Stimulated activated naive CD4-positive, alpha-beta T cell (primary cell): ENCODE measurements around the gene NBAS.
"Not testable (repeated sequence)": the region's sequence is repeated elsewhere in the genome, so short reads cannot be mapped to it uniquely, and the experiment has no call there.

Experiments
- DNase-seq, 6 experiments: peaks; one replicate each; lab custom pipeline; 2025; lab: John Stamatoyannopoulos, UW

NBAS gene

GRCh38 chr2:15359716-15360531 lies 201.2 kb downstream of the NBAS start:
- no peak for DNase-seq

GRCh38 chr2:15357922-15358321 lies 203.2 kb downstream of the NBAS start:
- DNase-seq, result no peak

DNA sequence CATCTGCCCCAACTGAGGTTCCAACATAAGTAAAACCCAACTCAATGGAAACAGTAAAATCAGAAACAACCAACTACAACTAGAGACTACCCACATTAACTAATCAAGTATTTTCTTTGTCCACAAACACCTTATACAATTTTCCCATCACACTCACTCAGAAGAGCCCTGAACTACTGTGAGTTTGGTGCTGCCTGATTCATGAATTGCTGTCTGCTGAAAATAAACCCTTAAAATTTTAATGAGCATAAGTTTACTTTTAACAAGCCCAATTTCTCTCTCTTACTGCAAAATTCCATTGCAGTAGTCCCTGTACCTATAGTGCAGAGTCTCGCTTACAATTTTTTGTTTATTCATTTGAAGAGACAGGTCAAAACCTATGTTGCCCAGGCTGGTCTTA lies 203.9 kb downstream of the NBAS start:
- DNase-seq, result no peak

DNA sequence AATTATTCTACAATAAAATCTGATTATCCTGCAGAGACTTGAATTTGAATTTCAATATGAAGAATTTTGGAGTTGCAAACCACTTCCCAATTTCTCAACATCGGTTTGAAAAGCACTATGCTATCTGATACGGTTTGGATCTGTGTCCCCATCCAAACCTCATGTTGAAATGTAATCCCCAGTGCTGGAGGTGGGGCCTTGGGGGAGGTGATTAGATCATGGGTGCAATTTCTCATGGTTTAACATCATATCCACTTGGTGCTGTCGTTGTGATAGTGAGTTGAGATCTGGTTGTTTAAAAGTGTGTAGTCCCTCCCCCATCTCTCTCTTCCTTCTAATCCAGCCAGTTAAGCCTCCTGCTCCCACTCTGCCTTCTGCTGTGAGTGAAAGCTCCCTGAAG lies 205.7 kb downstream of the NBAS start:
- no peak for DNase-seq

DNA sequence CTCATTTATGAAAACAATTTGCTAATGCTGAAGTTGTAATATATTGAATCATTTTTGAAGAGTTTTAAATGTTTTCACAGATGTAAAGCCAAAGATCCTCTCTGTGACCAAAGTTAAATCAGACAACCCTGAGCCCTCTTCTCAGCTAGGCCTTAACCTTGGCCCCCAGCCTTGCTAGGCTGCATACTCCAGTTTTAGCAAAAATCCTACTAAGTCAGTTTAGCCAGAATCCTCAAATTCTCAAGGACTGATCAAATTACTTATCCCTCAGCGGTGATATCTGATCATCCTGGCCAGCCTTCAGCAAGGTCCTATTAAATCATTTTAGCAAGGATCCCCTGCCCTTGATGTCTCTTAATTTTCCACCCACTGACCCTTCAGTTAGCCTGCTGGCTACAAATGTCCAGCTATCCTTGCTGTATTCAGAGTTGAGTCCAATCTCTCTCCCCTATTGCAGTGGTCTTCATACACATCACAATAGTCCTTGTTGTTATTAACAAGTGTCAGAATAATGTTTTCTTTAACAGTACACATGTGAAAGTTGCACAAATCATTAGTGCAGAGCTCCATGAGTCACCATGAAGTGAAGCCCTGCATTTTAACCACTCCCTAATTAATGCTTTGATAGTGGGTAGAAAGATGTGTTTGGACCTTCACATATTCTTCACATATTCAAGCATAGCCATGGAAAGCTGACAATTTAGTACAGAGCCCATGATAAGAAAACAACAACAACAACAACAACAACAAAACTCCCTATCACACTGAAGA lies 206.4 kb downstream of the NBAS start:
- DNase-seq, result no peak

DNA sequence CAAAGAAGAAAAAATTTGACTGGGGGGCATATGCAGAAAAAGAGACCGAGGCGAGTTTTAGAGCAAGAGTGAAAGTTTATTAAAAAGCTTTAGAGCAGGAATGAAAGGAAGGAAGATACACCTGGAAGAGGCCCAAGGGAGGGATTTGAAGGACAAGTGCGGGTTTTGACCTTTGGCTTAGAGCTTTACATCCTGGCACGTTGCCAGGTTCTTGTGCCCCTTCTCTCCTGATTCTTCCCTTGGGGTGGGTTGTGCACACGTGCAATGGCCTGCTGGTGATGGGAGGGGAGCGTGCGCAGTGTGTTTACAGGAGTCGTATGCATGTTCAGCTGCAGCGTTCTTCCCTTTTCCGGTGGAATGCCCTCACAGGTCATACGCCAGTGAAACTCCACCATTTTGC lies 208.8 kb downstream of the NBAS start:
- no peak for DNase-seq

DNA sequence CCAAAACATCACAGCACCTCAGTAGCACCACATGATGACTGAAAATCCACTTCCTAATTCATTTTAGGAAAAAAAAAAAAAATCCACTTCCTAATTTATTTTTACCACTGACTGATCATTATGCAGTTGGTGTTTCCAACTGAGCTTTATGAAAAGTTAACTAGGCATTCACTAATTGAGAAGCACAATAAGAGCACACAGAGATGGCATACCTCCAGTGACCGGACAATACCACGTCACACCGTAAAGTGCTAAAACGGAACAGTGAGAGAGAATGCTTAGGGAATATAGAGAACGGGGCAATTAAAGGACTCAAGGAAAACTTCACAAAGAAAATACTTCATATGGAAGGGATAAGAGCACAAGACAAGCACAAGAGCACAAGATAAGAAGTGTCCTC lies 212.5 kb downstream of the NBAS start:
- DNase-seq, result no peak

- no peak for DNase-seq
Measured at GRCh38 chr2:15348045-15348444, 213.1 kb downstream of the NBAS start.

- DNase-seq, result no peak
Measured at GRCh38 chr2:15346624-15347023, 214.5 kb downstream of the NBAS start.

DNA sequence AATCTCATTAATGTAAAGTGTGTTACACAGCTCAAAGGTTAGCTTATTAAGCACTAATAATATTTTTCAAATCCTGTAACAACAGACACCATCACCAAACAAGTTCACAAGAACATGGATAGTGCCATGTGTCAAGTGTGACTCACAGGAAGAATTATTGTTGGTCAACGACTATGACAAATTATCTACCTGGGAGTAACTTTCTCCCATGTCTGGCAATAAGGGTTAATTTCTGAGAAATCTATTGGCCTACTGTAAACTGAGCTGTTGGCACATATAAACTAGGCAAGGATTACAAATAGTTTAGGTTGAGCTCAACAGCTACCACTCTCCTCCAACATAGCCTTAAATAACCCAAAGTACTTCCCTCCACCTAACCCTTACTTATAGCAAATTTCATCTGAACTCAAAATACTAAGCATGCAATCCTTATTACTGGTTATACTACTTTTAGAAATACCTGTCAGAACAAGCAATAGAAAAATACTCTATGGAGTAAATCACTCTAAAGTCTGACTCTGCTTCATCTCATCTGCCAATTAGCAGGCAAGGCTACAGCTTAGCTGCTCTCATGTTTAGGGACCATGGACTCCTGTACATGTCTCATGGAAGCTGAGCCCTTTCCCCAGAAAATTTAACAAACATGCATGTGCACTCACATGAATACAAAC lies 223.0 kb downstream of the NBAS start:
- DNase-seq, result no peak

- no peak for DNase-seq
Measured at GRCh38 chr2:15334644-15335326, 226.3 kb downstream of the NBAS start.

- no peak for DNase-seq
Measured at GRCh38 chr2:15331787-15332186, 229.3 kb downstream of the NBAS start.

DNA sequence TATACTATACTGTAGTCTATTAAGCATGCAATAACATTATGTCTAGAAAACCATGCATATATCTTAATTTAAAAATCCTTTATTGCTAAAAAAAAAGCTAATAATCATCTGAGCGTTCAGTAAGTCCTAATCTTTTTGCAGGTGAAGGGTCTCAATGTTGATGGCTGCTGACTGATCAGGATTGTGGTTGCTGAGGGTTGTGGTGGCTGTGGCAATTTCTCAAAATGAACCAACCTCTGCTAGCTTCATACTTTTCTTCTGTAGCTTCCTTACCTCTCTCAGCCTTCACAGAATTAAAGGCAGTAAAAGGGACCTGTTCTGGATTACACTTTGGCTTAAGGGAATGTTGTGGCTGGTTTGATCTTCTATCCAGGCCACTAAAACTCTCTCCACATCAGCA lies 235.8 kb downstream of the NBAS start:
- DNase-seq, result no peak

DNA sequence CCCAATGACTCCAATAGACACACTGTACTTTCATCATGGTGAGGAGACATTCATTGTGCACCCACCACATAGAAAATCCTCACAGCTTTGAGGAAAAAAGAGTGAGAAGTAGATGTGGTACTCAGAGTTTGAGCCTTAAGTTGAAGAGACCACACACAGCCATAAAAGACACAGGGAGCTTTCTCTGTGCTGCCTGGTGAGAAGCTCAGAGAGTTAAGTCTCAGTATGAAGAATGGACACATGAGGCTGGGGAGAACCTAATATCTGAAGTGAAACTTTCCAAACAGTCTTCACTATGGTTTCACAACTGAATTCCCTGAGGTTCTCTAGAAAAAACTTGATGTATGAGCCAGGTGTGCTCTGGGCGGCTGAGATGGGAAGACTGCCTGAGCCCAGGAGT lies 237.9 kb downstream of the NBAS start:
- no peak for DNase-seq

DNA sequence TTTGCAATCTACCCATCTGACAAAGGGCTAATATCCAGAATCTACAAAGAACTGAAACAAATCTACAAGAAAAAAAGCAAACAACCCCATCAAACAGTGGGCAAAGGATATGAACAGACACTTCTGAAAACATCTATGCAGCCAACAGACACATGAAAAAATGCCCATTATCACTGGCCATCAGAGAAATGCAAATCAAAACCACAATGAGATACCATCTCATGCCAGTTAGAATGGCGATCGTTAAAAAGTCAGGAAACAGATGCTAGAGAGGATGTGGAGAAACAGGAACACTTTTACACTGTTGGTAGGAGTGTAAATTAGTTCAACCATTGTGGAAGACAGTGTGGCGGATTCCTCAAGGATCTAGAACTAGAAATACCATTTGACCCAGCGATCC lies 239.7 kb downstream of the NBAS start:
- not testable (repeated sequence) for DNase-seq

- DNase-seq, result no peak
Measured at GRCh38 chr2:15316370-15316814, 244.7 kb downstream of the NBAS start.

DNA sequence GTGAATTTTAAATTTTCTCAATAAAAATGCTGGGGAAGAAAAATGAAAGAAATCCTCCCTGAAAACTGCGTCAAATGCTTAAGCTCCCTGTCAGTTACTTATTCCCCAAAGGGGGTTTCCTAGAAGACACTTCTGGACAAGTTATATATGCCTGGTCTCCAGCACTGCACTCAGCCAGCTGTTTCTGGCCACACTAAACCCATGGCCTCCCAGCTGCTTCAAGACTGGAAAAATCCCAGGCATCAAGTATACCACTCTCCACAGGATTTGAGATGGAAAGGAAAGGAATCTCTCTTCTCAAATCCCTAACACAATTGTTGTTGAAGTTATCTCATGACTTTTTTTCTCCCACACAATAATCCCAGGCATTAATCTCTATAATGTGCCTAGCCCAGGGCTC lies 245.7 kb downstream of the NBAS start:
- DNase-seq, result no peak

GRCh38 chr2:15313657-15314056 lies 247.5 kb downstream of the NBAS start:
- DNase-seq, result no peak

DNA sequence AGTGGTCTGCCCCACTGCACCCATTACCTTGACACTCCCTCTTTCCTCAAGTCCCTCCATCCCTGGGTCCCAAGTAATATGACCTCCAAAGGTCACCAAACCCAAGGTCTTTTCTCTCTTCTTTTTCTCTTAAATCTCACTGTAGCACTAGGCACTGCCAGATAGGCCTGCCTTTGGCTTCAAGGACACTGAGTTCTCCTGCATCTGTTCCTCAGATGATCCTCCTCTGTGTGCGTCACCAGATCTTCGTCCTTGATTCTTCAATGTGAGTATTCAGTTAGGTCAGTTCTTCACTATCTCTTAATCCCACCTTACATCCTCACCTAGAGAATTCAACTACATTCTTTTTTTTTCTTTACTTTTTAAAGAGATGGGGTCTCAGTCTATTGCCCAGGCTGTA lies 249.2 kb downstream of the NBAS start:
- no peak for DNase-seq

DNA sequence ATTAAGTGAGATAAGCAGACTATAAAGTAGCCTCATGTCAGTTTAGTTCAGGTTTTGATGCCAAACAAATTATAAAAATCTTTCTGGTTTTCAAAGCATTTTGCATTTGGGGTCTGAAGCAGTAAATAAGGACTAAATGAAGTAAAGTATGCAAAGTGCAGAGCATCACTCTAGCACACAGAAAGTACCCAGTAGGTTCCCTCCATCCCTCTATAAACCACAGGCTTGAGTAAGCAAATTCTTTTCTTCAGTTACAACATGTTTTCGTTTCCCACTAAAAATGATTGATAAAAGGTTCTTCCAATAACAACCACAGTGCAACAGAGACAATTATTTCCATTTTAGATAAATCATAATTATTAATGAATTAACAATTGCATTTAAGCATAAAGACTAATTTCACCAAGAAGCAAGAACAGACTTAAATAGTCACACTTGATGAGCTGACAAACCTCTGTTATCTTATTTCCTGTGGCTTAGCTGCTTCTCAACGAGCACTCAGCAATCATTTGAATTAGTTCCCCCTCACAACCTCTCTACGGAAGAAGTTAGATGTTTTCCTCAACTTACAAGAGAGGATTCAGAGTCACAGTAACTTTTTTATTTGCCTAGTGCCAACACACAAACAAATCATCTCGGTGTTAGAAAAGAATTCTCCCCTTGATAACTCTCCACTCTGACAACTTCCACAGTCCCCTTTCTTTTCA lies 249.8 kb downstream of the NBAS start:
- no peak for DNase-seq

GRCh38 chr2:15307526-15307925 lies 253.6 kb downstream of the NBAS start:
- DNase-seq, result no peak

- DNase-seq, result no peak
Measured at GRCh38 chr2:15306706-15307105, 254.4 kb downstream of the NBAS start.
